Coronary artery (tissue), 2 donors: ENCODE results near the gene WDFY1.

ENCODE experiments used
- DNase-seq: peaks from one replicate; pipeline ENCODE4 v3.0.0-alpha.2; 2017; ENCODE audit warnings: low spot score
- H3K27ac ChIP-seq, 2 donors: fragments of 200-600 bp; sonication (generic); one replicate each; pipeline ENCODE4 v1.5.1; 2016 to 2019
- H3K4me3 ChIP-seq: fragments of 200-600 bp; sonication (generic); 2 replicates; pipeline ENCODE4 v1.5.1; 2016; ENCODE audit warnings: mild to moderate bottlenecking, moderate library complexity
- TF ChIP-seq, protein P1 (sequence below): fragments of 200-600 bp; sonication (generic); IDR thresholded peaks from one replicate; pipeline ENCODE4 v1.5.1; 2019; ENCODE audit warnings: antibody characterized with exemption

WDFY1 gene

GRCh38 chr2:223981241-223981640, 36.1 kb upstream of the WDFY1 start:
- TF ChIP-seq, protein P1, sequence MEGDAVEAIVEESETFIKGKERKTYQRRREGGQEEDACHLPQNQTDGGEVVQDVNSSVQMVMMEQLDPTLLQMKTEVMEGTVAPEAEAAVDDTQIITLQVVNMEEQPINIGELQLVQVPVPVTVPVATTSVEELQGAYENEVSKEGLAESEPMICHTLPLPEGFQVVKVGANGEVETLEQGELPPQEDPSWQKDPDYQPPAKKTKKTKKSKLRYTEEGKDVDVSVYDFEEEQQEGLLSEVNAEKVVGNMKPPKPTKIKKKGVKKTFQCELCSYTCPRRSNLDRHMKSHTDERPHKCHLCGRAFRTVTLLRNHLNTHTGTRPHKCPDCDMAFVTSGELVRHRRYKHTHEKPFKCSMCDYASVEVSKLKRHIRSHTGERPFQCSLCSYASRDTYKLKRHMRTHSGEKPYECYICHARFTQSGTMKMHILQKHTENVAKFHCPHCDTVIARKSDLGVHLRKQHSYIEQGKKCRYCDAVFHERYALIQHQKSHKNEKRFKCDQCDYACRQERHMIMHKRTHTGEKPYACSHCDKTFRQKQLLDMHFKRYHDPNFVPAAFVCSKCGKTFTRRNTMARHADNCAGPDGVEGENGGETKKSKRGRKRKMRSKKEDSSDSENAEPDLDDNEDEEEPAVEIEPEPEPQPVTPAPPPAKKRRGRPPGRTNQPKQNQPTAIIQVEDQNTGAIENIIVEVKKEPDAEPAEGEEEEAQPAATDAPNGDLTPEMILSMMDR = no peak
- Histone ChIP-seq H3K4me3 (no peak overlapping the region), H3K27ac (no peak overlapping the region)
- no peak for DNase-seq

GRCh38 chr2:223980803-223981202, 35.7 kb upstream of the WDFY1 start:
- DNase-seq = no peak
- Histone ChIP-seq H3K27ac (no peak overlapping the region), H3K4me3 (no peak overlapping the region)
- TF ChIP-seq, protein P1 = no peak

- TF ChIP-seq, protein P1 = no peak
- DNase-seq = no peak
- Histone ChIP-seq H3K27ac (no peak overlapping the region), H3K4me3 (no peak overlapping the region)
These were observed 35.2 kb upstream of the WDFY1 start for GRCh38 chr2:223980397-223980735.

DNA sequence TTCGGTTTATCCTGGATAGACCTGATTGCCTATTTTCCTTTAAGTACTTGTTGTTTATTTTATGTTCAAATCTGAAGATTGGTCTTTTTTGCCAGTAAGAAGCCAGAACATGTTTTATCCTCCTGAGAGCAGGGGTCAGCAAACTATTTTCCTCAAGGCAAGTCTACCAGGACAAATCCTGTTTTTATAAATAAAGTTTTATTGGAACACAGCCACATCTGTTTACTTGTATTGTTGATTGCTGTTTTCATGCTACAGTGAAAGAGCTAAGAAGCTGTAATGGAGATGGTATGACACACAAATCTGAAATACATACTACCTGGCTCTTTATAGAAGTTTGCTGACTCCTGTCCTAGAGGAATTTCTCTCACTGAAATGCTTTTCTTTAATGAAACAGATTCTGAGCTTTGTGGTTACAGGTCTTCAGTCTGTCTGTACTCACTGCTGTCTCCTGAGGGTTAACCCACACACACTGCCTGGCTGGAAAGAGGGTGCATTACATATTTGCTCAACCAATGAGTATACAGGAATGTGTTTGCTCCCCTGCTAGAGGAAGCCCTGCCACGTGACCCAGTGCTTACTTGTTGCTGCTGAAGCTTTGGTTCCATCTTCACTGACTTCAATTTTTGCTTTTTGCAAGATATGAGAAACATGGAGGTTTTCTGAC, 34.7 kb upstream of the WDFY1 start:
- DNase-seq = no peak
- TF ChIP-seq, protein P1 = no peak
- Histone ChIP-seq H3K4me3 (no peak overlapping the region), H3K27ac (no peak overlapping the region)

DNA sequence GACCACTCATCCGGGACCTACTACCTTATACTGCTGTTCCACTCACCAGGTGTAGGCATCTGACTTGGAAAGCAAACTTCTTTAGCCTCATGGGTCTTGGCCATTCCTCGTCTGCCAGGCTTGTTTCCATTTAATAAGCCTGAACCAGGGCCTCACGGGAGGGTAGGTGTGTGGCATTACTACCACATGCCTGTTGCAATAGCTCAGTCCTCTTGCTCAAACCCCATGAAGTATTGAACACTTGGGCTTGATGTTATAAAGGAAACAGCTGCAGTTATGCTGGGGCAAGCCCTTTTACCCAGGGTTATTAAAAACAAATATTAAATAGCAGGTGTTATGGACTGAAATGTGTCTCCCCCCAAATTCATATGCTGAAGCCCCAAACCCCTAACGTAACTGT, 33.3 kb upstream of the WDFY1 start:
- Histone ChIP-seq H3K27ac (no peak overlapping the region), H3K4me3 (no peak overlapping the region)
- TF ChIP-seq, protein P1 = no peak
- no peak for DNase-seq

- TF ChIP-seq, protein P1 = no peak
- Histone ChIP-seq H3K4me3 (no peak overlapping the region), H3K27ac (no peak overlapping the region)
- DNase-seq = no peak
These were observed 31.6 kb upstream of the WDFY1 start for GRCh38 chr2:223976635-223977226.

DNA sequence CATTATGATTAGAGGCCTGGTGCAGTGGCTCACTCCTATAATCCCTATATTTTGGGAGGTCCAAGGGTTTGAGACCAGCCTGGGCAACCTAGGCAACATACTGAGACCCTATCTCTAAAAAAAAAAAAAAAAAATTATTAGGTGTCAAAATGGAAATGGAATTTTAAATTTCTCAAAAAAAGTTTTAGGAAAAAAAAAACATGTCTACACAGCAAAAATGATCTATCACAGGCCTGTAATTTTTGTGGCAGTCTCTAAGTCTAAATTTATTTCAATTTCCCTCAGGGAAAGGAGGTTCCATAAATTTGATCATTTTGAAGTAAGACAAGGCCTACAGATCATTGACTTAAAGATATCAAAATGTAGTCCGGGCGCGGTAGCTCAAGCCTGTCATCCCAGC, 28.5 kb upstream of the WDFY1 start:
- TF ChIP-seq, protein P1 = no peak
- H3K27ac ChIP-seq = no peak overlapping the region
- DNase-seq = no peak
- H3K4me3 ChIP-seq = no peak overlapping the region
